Ovary (tissue), 9 donors: ENCODE data around the gene KIAA1614. TPM values are rescaled to one million over a fixed set of nuclear protein-coding genes. Genes with fewer than 3 reads are reported as not detected.

Experiments used
- DNase-seq, 5 donors: peaks; one replicate each; pipeline ENCODE4 v3.0.0-alpha.2; 2019 to 2020
- H3K27ac ChIP-seq, 2 donors: fragments of 200-600 bp; one replicate each; pipeline versions ENCODE4 v1.5.1 to v1.8.0; 2019 to 2022
- H3K27me3 ChIP-seq: fragments of 200-600 bp; one replicate; pipeline ENCODE4 v1.8.0; 2022
- H3K36me3 ChIP-seq: fragments of 200-600 bp; sonication (generic); one replicate; pipeline ENCODE4 v1.5.1; 2019
- H3K4me1 ChIP-seq: one replicate; pipeline ENCODE4 v1.8.1; 2013; ENCODE audit warnings: mild to moderate bottlenecking, moderate library complexity; ENCODE audit not compliant: insufficient read depth
- H3K4me3 ChIP-seq: fragments of 200-600 bp; sonication (generic); one replicate; pipeline ENCODE4 v1.5.1; 2017
- H3K9me3 ChIP-seq, 2 donors: fragments of 200-600 bp in 1 of 2; sonication (generic) in 1 of 2; one replicate each; pipeline versions ENCODE4 v1.5.1 to v1.8.1; 2013 to 2019; ENCODE audit warnings: mild to moderate bottlenecking in 1 of 2, moderate library complexity in 1 of 2
- EP300 ChIP-seq: sonication (generic); formaldehyde crosslinking; IDR thresholded peaks from one replicate; pipeline ENCODE4 v1.6.1; 2017; ENCODE audit warnings: antibody characterized with exemption
- POLR2A ChIP-seq: fragments of 450-650 bp; IDR thresholded peaks from one replicate; pipeline ENCODE4 v1.6.1; 2017; ENCODE audit warnings: antibody characterized with exemption, mild to moderate bottlenecking, moderate library complexity
- WGBS, 3 donors: extraction: QIAGEN DNeasy Blood & Tissue Kit in 1 of 3; methylation state at CpG; one replicate each; pipeline versions ENCODE4 v1.1.5 to v1.1.7; 2013 to 2017; 5-methylcytosine and 5-hydroxymethylcytosine counted together
- intact Hi-C, 4 donors: fragments of 100-400 bp; cut with DNase I; formaldehyde crosslinking; loops; one replicate each; pipeline versions ENCODE4 v1.11.0 to v1.15.1; 2022 to 2023
- polyA plus RNA-seq, 2 donors: library from polyadenylated mRNA; stranded (reverse); fragments of 200-250 nt in 1 of 2; fragments of 350-450 nt in 1 of 2; fragmentation: Illumina TruSeq in 1 of 2; extraction: RNeasy Lipid Tissue Mini Kit (QIAGEN cat#74804) in 1 of 2; gene quantifications; one replicate each; pipeline ENCODE4 v1.2.3, GENCODE V29; 2013 to 2014
- total RNA-seq, 7 donors: library from RNA; depleted of rRNA in 2 of 7; stranded (reverse); fragments of >200 nt in 2 of 7; fragmentation: NEBNext Ultra II Directional in 3 of 7; extraction: Animal tissue kit (Norgen Biotek cat#: 25700) in 3 of 7; gene quantifications; one replicate each; pipeline versions ENCODE4 v1.1.0 to v1.2.4, GENCODE V29; 2016 to 2023
- TF ChIP-seq, protein P1 (sequence below), 3 donors: fragments of 450-650 bp in 2 of 3; fragments of 200-600 bp in 1 of 3; IDR thresholded peaks; one replicate each; pipeline versions ENCODE4 v1.5.1 to v1.8.0; 2016 to 2022; ENCODE audit warnings: antibody characterized with exemption in 3 of 3, mild to moderate bottlenecking in 1 of 3
- donor health status: DM: no; HTN: no; CAD: no; lungs with moderate emphysema.
- donor health status: DM: no; HTN: no; CAD: no.
- donor health status: Bipolar disorder and iron deficiency.
- donor health status: DM: yes; HTN: yes; CAD: no.
- donor health status: DM: no; HTN: no; CAD: no.
- donor health status: DM: yes; HTN: yes; CAD: no.

Gene KIAA1614
- total and polyA plus RNA-seq, 9 donors, result 1.1 to 15.1 (median 10.5) TPM

DNA sequence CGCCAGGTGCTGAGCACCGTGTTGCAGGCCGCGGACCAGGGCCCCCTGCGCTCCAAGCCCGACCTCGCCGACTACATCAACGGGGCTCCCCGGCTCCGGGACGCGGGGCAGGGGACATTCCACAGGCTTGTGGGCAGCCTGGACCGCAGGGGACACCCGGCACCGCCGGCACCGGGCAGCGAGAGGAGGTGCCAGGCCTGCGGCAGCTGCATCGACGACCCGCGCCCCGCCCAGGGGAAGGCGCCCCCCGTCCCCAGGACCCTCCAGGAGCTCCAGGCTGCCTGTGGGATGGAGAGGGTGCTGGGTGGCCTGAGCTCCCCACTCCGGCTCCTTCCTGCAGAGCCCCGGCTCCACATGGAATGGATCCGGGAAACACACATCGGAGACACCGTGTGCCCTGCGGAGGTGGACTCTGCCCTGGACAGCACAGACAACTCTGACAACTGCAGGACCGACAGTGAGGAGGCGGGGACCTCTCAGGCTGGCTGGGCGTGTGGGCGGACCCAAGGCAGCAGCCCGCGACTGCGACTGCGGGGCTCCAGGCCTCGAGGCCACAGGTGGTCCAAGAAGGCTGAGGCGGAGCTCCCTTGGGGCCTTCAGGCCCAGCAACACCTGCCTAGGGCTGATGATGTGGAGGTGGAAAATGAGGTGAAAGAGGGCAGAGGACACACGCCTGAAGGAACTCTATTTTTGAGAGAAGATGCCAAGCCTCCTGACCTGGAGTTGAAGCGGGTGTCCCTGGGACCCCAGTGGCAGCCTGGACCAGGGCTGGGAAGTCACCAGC, 22.8 kb downstream of the KIAA1614 start:
- Histone ChIP-seq H3K9me3 (no peaks in the 10 kb centered on the region), H3K27ac (no peak overlapping the region), H3K36me3 (no peaks in the 10 kb centered on the region), H3K4me1 (no peaks in the 10 kb centered on the region), H3K4me3 (no peak overlapping the region), H3K27me3 (no peaks in the 10 kb centered on the region)
- intact Hi-C loops, result no loop called here
- no peak for DNase-seq
- TF ChIP-seq POLR2A, result no peak
- no peak for TF ChIP-seq EP300
- TF ChIP-seq, protein P1, sequence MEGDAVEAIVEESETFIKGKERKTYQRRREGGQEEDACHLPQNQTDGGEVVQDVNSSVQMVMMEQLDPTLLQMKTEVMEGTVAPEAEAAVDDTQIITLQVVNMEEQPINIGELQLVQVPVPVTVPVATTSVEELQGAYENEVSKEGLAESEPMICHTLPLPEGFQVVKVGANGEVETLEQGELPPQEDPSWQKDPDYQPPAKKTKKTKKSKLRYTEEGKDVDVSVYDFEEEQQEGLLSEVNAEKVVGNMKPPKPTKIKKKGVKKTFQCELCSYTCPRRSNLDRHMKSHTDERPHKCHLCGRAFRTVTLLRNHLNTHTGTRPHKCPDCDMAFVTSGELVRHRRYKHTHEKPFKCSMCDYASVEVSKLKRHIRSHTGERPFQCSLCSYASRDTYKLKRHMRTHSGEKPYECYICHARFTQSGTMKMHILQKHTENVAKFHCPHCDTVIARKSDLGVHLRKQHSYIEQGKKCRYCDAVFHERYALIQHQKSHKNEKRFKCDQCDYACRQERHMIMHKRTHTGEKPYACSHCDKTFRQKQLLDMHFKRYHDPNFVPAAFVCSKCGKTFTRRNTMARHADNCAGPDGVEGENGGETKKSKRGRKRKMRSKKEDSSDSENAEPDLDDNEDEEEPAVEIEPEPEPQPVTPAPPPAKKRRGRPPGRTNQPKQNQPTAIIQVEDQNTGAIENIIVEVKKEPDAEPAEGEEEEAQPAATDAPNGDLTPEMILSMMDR (IDR thresholded peaks at IDR 0.05), result no peak
- WGBS, 3 donors, result 86 to 89% (median 86%) methylated on average over 20 to 45 of the region's 45 CpGs

- WGBS, 3 donors, result 85 to 86% (median 86%) methylated on average over 28 of the region's 28 CpGs
- Histone ChIP-seq H3K4me1 (no peaks in the 10 kb centered on the region), H3K27ac (no peak overlapping the region), H3K27me3 (no peaks in the 10 kb centered on the region), H3K4me3 (no peak overlapping the region), H3K36me3 (no peaks in the 10 kb centered on the region), H3K9me3 (no peaks in the 10 kb centered on the region)
- no peak for TF ChIP-seq EP300
- TF ChIP-seq POLR2A, result no peak
- TF ChIP-seq, protein P1 (IDR thresholded peaks at IDR 0.05), result no peak
- intact Hi-C loops, result no loop called here
- no peak for DNase-seq
These were observed 23.7 kb downstream of the KIAA1614 start for GRCh38 chr1:180936110-180937011.

- WGBS, 3 donors, result 56 to 100% (median 67%) methylated on average over 1 of the region's 1 CpG
- H3K27me3 ChIP-seq, result no peaks in the 10 kb centered on the region
- no peaks in the 10 kb centered on the region for H3K36me3 ChIP-seq
- no peak for DNase-seq
- H3K4me1 ChIP-seq, result no peaks in the 10 kb centered on the region
- intact Hi-C loops, result no loop called here
- H3K9me3 ChIP-seq, result no peaks in the 10 kb centered on the region
- no peak overlapping the region for H3K27ac ChIP-seq
- TF ChIP-seq EP300 (no peak), POLR2A (no peak)
- TF ChIP-seq, protein P1 (IDR thresholded peaks at IDR 0.05), result no peak
- no peak overlapping the region for H3K4me3 ChIP-seq
These were observed 24.3 kb downstream of the KIAA1614 start for GRCh38 chr1:180937012-180937372.

- H3K27ac ChIP-seq, result no peak overlapping the region
- 82 to 87% (median 82%) methylated on average over 9 of the region's 9 CpGs for WGBS, 3 donors
- no peak for DNase-seq
- intact Hi-C loops, result no loop called here
- H3K27me3 ChIP-seq, result no peaks in the 10 kb centered on the region
- H3K4me3 ChIP-seq, result no peak overlapping the region
- TF ChIP-seq, protein P1 (IDR thresholded peaks at IDR 0.05), result no peak
- no peak for TF ChIP-seq EP300
- TF ChIP-seq POLR2A, result no peak
- no peaks in the 10 kb centered on the region for H3K36me3 ChIP-seq
- no peaks in the 10 kb centered on the region for H3K4me1 ChIP-seq
- H3K9me3 ChIP-seq, result no peaks in the 10 kb centered on the region
These were observed 25.0 kb downstream of the KIAA1614 start for GRCh38 chr1:180937624-180938225.
